AG10803 (cell line): ENCODE results near the gene RNF20.
"Not testable (repeated sequence)": the region's sequence is repeated elsewhere in the genome, so short reads cannot be mapped to it uniquely, and the experiment has no call there.

Experiments used
- DNase-seq: peaks from one replicate; pipeline ENCODE4 v3.0.0; 2010; ENCODE audit warnings: low read depth
- H3K4me3 ChIP-seq: 2 replicates; pipeline ENCODE4 v1.5.1; 2011; ENCODE audit warnings: mild to moderate bottlenecking, low read length, control low read depth
- CTCF ChIP-seq: conservative IDR thresholded peaks from 2 replicates; pipeline ENCODE4 v1.5.1; 2011; ENCODE audit warnings: mild to moderate bottlenecking, low read length, control low read depth, inconsistent platforms

Gene RNF20

GRCh38 chr9:101587332-101588043 lies 53.8 kb downstream of the RNF20 start:
- no peak overlapping the region for H3K4me3 ChIP-seq
- DNase-seq = peak; percentile 16
- TF ChIP-seq CTCF = no peak

GRCh38 chr9:101590074-101590473 lies 56.4 kb downstream of the RNF20 start:
- H3K4me3 ChIP-seq = not testable (repeated sequence)

GRCh38 chr9:101590901-101591300 lies 57.2 kb downstream of the RNF20 start:
- TF ChIP-seq CTCF = no peak
- DNase-seq = no peak
- no peak overlapping the region for H3K4me3 ChIP-seq

More at GRCh38 chr9:101590074-101590473, 56.4 kb downstream of the RNF20 start:
- peak; percentile 22 for DNase-seq

DNA sequence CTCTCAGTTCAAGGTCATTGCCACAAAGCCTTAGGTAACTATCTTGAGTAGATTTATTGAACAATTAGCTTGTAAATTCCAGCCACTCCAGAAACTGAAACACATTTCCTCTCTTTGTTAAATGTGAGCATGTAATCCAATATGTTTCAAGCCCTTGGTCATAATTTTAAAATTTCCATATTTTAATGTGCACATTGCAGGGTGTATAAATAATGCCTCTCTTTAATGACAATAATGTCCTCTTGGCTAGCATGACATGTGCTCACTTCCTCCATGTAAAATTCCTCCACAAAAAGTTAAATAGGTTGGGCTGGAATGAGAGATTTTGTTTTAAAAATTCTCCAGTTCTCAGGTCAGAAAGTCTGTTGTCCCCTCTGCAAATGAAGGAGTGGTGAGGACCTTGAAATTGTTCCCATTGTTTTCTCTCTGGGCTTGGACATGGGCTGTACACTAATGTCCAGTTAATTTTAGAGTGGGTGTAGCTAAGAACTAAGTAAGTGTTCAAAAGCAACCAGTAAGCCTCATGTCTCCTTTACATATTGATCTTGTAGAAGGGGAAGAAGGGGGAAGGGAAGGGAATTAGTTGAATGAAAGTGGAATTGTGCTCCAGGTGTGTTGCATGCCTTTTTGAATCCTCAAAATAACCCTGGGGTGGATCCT lies 58.3 kb downstream of the RNF20 start:
- no peak overlapping the region for H3K4me3 ChIP-seq
- no peak for TF ChIP-seq CTCF
- DNase-seq = no peak

GRCh38 chr9:101592788-101593187 lies 59.1 kb downstream of the RNF20 start:
- H3K4me3 ChIP-seq = no peak overlapping the region
- TF ChIP-seq CTCF = no peak
- no peak for DNase-seq

- TF ChIP-seq CTCF = no peak
- no peak overlapping the region for H3K4me3 ChIP-seq
- DNase-seq = no peak
These were observed 59.7 kb downstream of the RNF20 start for GRCh38 chr9:101593345-101593744.

- H3K4me3 ChIP-seq = no peak within 1 kb of the TSS
- DNase-seq = no peak
- no peak for TF ChIP-seq CTCF
These were observed 61.1 kb downstream of the RNF20 start, which contains the start of gene PPP3R2 for GRCh38 chr9:101594796-101595195. Gene PPP3R2 (minus strand): TSS chr9:101594969. CDS start chr9:101594921, 48 bp downstream.
